AG09309 (cell line): Measurements from ENCODE around the gene SUPT3H.
A peak's percentile ranks its signal among the peaks of the same experiment; 100 is the strongest.

Source experiments
- DNase-seq: peaks from one replicate; pipeline ENCODE4 v3.0.0-alpha.2; 2010; ENCODE audit warnings: low read depth
- H3K4me3 ChIP-seq: 2 replicates; pipeline ENCODE4 v1.5.1; 2011; ENCODE audit warnings: mild to moderate bottlenecking, low read depth, low read length, moderate library complexity; ENCODE audit not compliant: control insufficient read depth
- CTCF ChIP-seq: IDR thresholded peaks from 2 replicates; pipeline ENCODE4 v1.5.1; 2011; ENCODE audit warnings: mild to moderate bottlenecking, low read depth, low read length, inconsistent platforms; ENCODE audit not compliant: insufficient read depth, control insufficient read depth; ENCODE audit errors: missing control alignments

SUPT3H gene

GRCh38 chr6:44985006-44985405, 392.7 kb downstream of the SUPT3H start:
- H3K4me3 ChIP-seq = no peak overlapping the region

GRCh38 chr6:44983467-44984365, 394.0 kb downstream of the SUPT3H start:
- TF ChIP-seq CTCF = no peak
- DNase-seq = no peak

More at GRCh38 chr6:44985006-44985405, 392.7 kb downstream of the SUPT3H start:
- no peak for DNase-seq
- no peak for TF ChIP-seq CTCF

DNA sequence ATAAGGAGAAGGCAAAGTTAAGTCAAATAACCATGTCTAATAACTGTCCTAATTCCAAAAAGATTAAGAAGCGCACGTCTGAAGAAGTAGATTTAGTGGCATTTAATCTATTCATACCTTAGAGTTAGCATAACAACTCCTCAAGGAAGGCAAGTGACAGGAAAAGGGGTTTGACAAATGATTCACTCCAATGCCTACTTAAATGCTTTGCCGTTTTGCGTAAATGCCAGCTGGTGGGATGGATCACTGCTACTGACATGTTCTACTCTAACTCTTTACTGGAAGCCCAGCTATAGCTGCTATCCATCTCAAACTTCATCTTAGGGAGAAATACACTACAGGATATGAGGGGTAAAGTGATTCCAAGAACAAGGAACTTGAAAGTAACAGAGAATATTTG, 396.9 kb downstream of the SUPT3H start:
- no peak for DNase-seq
- TF ChIP-seq CTCF = no peak
- H3K4me3 ChIP-seq = no peak overlapping the region

More at GRCh38 chr6:44983467-44984365, 394.0 kb downstream of the SUPT3H start:
- no peak overlapping the region for H3K4me3 ChIP-seq

GRCh38 chr6:44976677-44977641, 400.8 kb downstream of the SUPT3H start:
- TF ChIP-seq CTCF = no peak
- H3K4me3 ChIP-seq = no peak overlapping the region
- peak; percentile 24 for DNase-seq

DNA sequence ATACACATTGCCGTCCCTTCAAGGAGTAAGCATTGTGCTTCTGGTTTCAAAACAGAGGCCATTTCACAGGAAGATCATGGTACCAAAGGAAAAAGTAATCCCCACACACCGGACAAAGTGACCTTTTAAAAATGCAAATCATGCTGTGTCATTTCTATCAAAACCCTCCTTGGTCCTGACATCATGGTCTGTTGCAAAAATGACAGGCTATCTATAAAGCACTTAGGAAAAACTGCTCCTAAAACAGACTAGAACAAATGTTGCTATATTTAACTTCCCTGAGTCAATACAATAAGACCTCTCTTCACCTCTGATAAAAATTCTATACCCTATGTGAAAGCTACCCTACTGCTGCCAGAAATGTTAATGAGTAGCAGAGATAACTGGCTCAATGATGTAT, 403.2 kb downstream of the SUPT3H start:
- no peak for TF ChIP-seq CTCF
- DNase-seq = no peak
- no peak overlapping the region for H3K4me3 ChIP-seq

DNA sequence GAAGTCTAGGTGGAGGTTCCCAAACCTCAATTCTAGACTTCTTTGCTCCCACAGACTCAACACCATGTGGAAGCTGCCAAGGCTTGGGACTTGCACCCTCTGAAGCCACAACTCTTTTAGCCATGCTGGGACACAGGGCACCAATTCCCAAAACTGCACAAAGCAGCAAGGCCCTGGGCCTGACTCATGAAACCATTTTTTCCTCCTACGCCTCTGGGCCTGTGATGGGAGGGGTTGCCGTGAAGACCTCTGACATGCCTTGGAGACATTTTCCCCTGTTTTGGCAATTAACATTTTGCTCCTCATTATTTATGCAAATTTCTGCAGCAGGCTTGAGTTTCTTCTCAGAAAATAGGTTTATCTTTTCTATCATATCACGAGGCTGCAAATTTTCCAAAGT, 405.0 kb downstream of the SUPT3H start:
- DNase-seq = no peak
- no peak for TF ChIP-seq CTCF
- H3K4me3 ChIP-seq = no peak overlapping the region
